ENCODE measurements around the gene C16orf96. TPM values are rescaled to one million over a fixed set of nuclear protein-coding genes. Genes with fewer than 3 reads are reported as not detected.
A peak's percentile ranks its signal among the peaks of the same experiment; 100 is the strongest.

C16orf96 gene
- total and polyA plus RNA-seq, 2 of the 13 experiments (the other 11 are each of a cell fraction or from before 2014, with no cell fraction given): 0.03 TPM; not detected in 1

- TF ChIP-seq NAIF1 (CRISPR knock-in tag; IDR thresholded peaks at IDR 0.05; ENCODE audit: borderline replicate concordance): no peak
These were observed 52.5 kb downstream of the C16orf96 start (continued) for GRCh38 chr16:4608704-4608980.

GRCh38 chr16:4609200-4610010 is 53.3 kb downstream of the C16orf96 start:
- H3K79me2 ChIP-seq (ENCODE audit: insufficient read depth, low read length): peaks cover 36% of the 10 kb centered on the region
- H3K4me3 ChIP-seq (replicated peaks in 1 of 3; ENCODE audit: insufficient read depth in 1 of 3, low read depth in 2 of 3, low read length in 3 of 3): no peak overlapping the region
- DNase-seq (ENCODE audit: low spot score): no peak
- TF ChIP-seq RBFOX2 (IDR thresholded peaks at IDR 0.05; ENCODE audit: low read depth, low read length) (peak; percentile 45; the same call in 1 of the 2 replicates), ZNF124 (CRISPR knock-in tag; IDR thresholded peaks at IDR 0.05) (no peak), AGO2 (optimal IDR thresholded peaks at IDR 0.05; ENCODE audit: low read depth, low read length) (peak; percentile 29)
- H4K20me1 ChIP-seq (ENCODE audit: insufficient read depth, low read length): peaks cover 31% of the 10 kb centered on the region; the same call in 1 of the 2 replicates
- no peak for ATAC-seq
- H2AFZ ChIP-seq (ENCODE audit: low read length): no peak overlapping the region
- no peak overlapping the region for H3K27ac ChIP-seq (ENCODE audit: extremely low read length, insufficient read depth, low read length)
- H3K27me3 ChIP-seq (ENCODE audit: control insufficient read depth in 1 of 2, insufficient read depth in 2 of 2, low read length in 2 of 2): no peaks in the 10 kb centered on the region; a peak in 1 of 5 replicates
- ChIA-PET CTCF (ENCODE audit: low intra/inter-chr PET ratio, low total read pairs) (no interaction called here), POLR2A (interaction anchor here (0.6 kb wide), 1 partner anchor 156 kb away, joined by 3 read pairs; no protein-coding TSS in a partner anchor)
- peaks cover 37% of the 10 kb centered on the region for H3K4me1 ChIP-seq (ENCODE audit: insufficient read depth, low read length)
- no peak overlapping the region for H3K9ac ChIP-seq (ENCODE audit: insufficient read depth, low read depth, low read length)
- H3K36me3 ChIP-seq (replicated peaks in 1 of 2; ENCODE audit: control insufficient read depth in 1 of 2, insufficient read depth in 2 of 2, low read length in 2 of 2): peaks cover 8 to 31% of the 10 kb centered on the region in 2 experiments; a peak in 3 of 5 replicates
- no peak for FAIRE-seq
- BruUV-seq (replicated peaks): no TSS peak
- no peak overlapping the region for H3K4me2 ChIP-seq (ENCODE audit: low read depth, low read length)
- intact Hi-C loops (cut with micrococcal nuclease; ENCODE audit: unreplicated experiment): loop anchor here (10.0 kb wide), 1 partner anchor 345 kb away; the partner anchor contains the start of gene SEC14L5
- in situ Hi-C loops (cut with HindIII; ENCODE audit: extremely low pct_ligation_motif_present, low pct_unique_long_range_greater_than_20kb): no loop called here
- WGBS (ENCODE audit: low lambda C conversion rate): 94% methylated on average over 41 of the region's 45 CpGs
- H3K9me3 ChIP-seq (ENCODE audit: low read length): no peaks in the 10 kb centered on the region

Data from HepG2 (cell line).